Endothelial cell of umbilical vein (primary cell): ENCODE measurements around the gene HOOK2. TPM values are rescaled to one million over a fixed set of nuclear protein-coding genes. Genes with fewer than 3 reads are reported as not detected.

Source experiments
- BruUV-seq: library from RNA; stranded (reverse); fragments of 400-500 nt; replicated peaks from 2 replicates; lab custom pipeline; 2021; lab: Mats Ljungman, UMichigan
- CTCF ChIA-PET: fragments of 300-600, 350-600 bp; sonication (Branson Sonifier 250); formaldehyde crosslinking; loops from one replicate; lab custom pipeline; 2021; ENCODE audit warnings: antibody characterized with exemption, inconsistent platforms; lab: Charles Lee
- POLR2A ChIA-PET: fragments of 300-600, 350-600 bp; sonication (Branson Sonifier 250); formaldehyde crosslinking; loops from one replicate; lab custom pipeline; 2021; ENCODE audit warnings: antibody characterized with exemption, inconsistent platforms; lab: Charles Lee
- DNase-seq: peaks from one replicate; pipeline ENCODE4 v3.0.0-alpha.2; 2011; ENCODE audit warnings: low read depth, low spot score
- FAIRE-seq: peaks from 2 replicates; lab custom pipeline; 2011; peaks lifted over from hg19 to GRCh38; lab: Jason Lieb, UNC
- H2AFZ ChIP-seq: 2 replicates; pipeline ENCODE4 v1.6.0; 2012; ENCODE audit warnings: low read depth, low read length, control low read depth, inconsistent platforms
- H3K27ac ChIP-seq: 2 replicates; pipeline ENCODE4 v1.5.1; 2011; ENCODE audit warnings: low read depth, mild to moderate bottlenecking, control low read depth, low read length, moderate library complexity; ENCODE audit not compliant: insufficient read depth
- H3K27me3 ChIP-seq, 2 experiments: 2 replicates each; pipeline versions ENCODE4 v1.6.0 to v1.6.1; 2011; ENCODE audit warnings: low read length in 2 of 2, mixed read lengths in 1 of 2; ENCODE audit not compliant: control insufficient read depth in 2 of 2, insufficient read depth in 2 of 2
- H3K36me3 ChIP-seq, 2 experiments: 2 replicates in 1 of 2; 3 replicates in 1 of 2; pipeline ENCODE4 v1.5.1; 2011; ENCODE audit warnings: low read length in 2 of 2, mild to moderate bottlenecking in 1 of 2, moderate library complexity in 1 of 2; ENCODE audit not compliant: control insufficient read depth in 2 of 2, insufficient read depth in 2 of 2; ENCODE audit errors: extremely low read depth in 1 of 2
- H3K4me1 ChIP-seq: 3 replicates; pipeline ENCODE4 v1.5.1; 2011; ENCODE audit warnings: mild to moderate bottlenecking, low read length; ENCODE audit not compliant: control insufficient read depth, insufficient read depth; ENCODE audit errors: extremely low read depth
- H3K4me2 ChIP-seq: 2 replicates; pipeline ENCODE4 v1.6.1; 2011; ENCODE audit warnings: low read length, control low read depth, mixed read lengths; ENCODE audit not compliant: insufficient read depth
- H3K4me3 ChIP-seq, 3 experiments: fragments of 200-600 bp in 1 of 3; sonication (generic), shearing (Covaris generic) in 1 of 3; replicated peaks in 1 of 3; 2 replicates each; pipeline ENCODE4 v1.5.1; 2011 to 2016; ENCODE audit warnings: control low read depth in 3 of 3, low read length in 3 of 3, mild to moderate bottlenecking in 2 of 3, inconsistent platforms in 1 of 3, low read depth in 1 of 3, moderate library complexity in 1 of 3; ENCODE audit not compliant: insufficient read depth in 1 of 3
- H3K79me2 ChIP-seq: 2 replicates; pipeline ENCODE4 v1.6.0; 2012; ENCODE audit warnings: low read length, inconsistent platforms; ENCODE audit not compliant: control insufficient read depth, insufficient read depth
- H3K9ac ChIP-seq: replicated peaks from 2 replicates; pipeline ENCODE3; 2011; ENCODE audit warnings: low read length, control low read depth; ENCODE audit not compliant: insufficient read depth; ENCODE audit errors: extremely low read depth
- H3K9me1 ChIP-seq: replicated peaks from 3 replicates; pipeline ENCODE4 v1.6.0; 2011; ENCODE audit warnings: mild to moderate bottlenecking, low read length; ENCODE audit not compliant: control insufficient read depth, insufficient read depth; ENCODE audit errors: extremely low read depth
- H3K9me3 ChIP-seq: replicated peaks from 2 replicates; pipeline ENCODE4 v1.5.1; 2012; ENCODE audit warnings: low read length, inconsistent platforms; ENCODE audit not compliant: control insufficient read depth, insufficient read depth
- H4K20me1 ChIP-seq: replicated peaks from 2 replicates; pipeline ENCODE3; 2011; ENCODE audit warnings: mild to moderate bottlenecking, low read length; ENCODE audit not compliant: control insufficient read depth, insufficient read depth; ENCODE audit errors: extremely low read depth
- CTCF ChIP-seq, 2 donors: IDR thresholded peaks; 1 replicate in 1 of 2; 2 replicates in 1 of 2; pipeline ENCODE4 v1.5.1; 2011; ENCODE audit warnings: low read length in 2 of 2, mild to moderate bottlenecking in 2 of 2, moderate library complexity in 2 of 2, control low read depth in 1 of 2, inconsistent platforms in 1 of 2, low read depth in 1 of 2; ENCODE audit not compliant: insufficient read depth in 1 of 2; ENCODE audit errors: extremely low read depth in 1 of 2
- EZH2 ChIP-seq: IDR thresholded peaks from 2 replicates; pipeline ENCODE4 v1.6.1; 2012; ENCODE audit warnings: borderline replicate concordance, low read depth, mild to moderate bottlenecking, moderate library complexity, low read length, inconsistent platforms; ENCODE audit not compliant: severe bottlenecking
- FOS ChIP-seq: IDR thresholded peaks from 2 replicates; pipeline ENCODE4 v1.6.1; 2011; ENCODE audit warnings: mild to moderate bottlenecking, low read length, moderate library complexity, borderline replicate concordance; ENCODE audit not compliant: insufficient read depth
- GATA2 ChIP-seq: IDR thresholded peaks from 2 replicates; pipeline ENCODE4 v1.7.0; 2011; ENCODE audit warnings: low read depth, mild to moderate bottlenecking, moderate library complexity, mixed read lengths, low read length; ENCODE audit not compliant: insufficient read length, insufficient read depth
- JUN ChIP-seq: IDR thresholded peaks from 2 replicates; pipeline ENCODE4 v1.6.1; 2011; ENCODE audit warnings: borderline replicate concordance, low read depth; ENCODE audit not compliant: insufficient read length, insufficient read depth
- MAX ChIP-seq: IDR thresholded peaks from 2 replicates; pipeline ENCODE4 v1.6.1; 2011; ENCODE audit not compliant: insufficient read depth, insufficient read length
- POLR2A ChIP-seq: IDR thresholded peaks from 2 replicates; pipeline ENCODE4 v1.6.1; 2012; ENCODE audit warnings: low read depth, mild to moderate bottlenecking, control low read depth, low read length
- POLR2AphosphoS5 ChIP-seq: IDR thresholded peaks from 2 replicates; pipeline ENCODE4 v1.6.1; 2012; ENCODE audit warnings: low read depth, mild to moderate bottlenecking, control low read depth, low read length, moderate library complexity; ENCODE audit not compliant: insufficient read depth
- dilution Hi-C: fragments of 300-500 bp; cut with MboI; formaldehyde crosslinking; loops from one replicate; pipeline ENCODE4 v1.15.0; 2019; ENCODE audit warnings: low sequenced_read_pairs; ENCODE audit not compliant: extremely low pct_ligation_motif_present
- intact Hi-C: fragments of 100-400 bp; cut with micrococcal nuclease; formaldehyde crosslinking; loops from one replicate; pipeline ENCODE4 v1.10.0; 2022
- polyA plus RNA-seq, 4 experiments: library from polyadenylated mRNA; depleted of rRNA in 3 of 4; stranded (reverse) in 3 of 4; unstranded in 1 of 4; fragments of >200 nt; gene quantifications; 2 replicates each; pipeline versions ENCODE4 v1.2.1 to v1.2.3, GENCODE V29; 2011 to 2012; ENCODE audit warnings: missing spikeins in 1 of 4
- total RNA-seq: library from RNA; stranded (reverse); gene quantifications from 2 replicates; pipeline ENCODE4 v1.2.3, GENCODE V29; 2021

The HOOK2 gene
- total and polyA plus RNA-seq, 2 donors (not counting 3 experiments of a cell fraction or from before 2014, with no cell fraction given) = 8.0 to 17.3 TPM

- no TSS peak for BruUV-seq
- TF ChIP-seq JUN (no peak), FOS (no peak), MAX (no peak), CTCF (IDR thresholded peaks at IDR 0.05; ENCODE audit: extremely low read depth in 1 of 2, insufficient read depth in 1 of 2, low read depth in 1 of 2, low read length in 2 of 2) (peak in 1 of 2 donors; percentile 1), POLR2AphosphoS5 (peak; percentile 63), POLR2A (no peak), GATA2 (no peak), EZH2 (no peak)
- FAIRE-seq (peak; percentile 38), DNase-seq (peak; percentile 82)
- peaks cover 14% of the 10 kb centered on the region for H3K79me2 ChIP-seq
- no peaks in the 10 kb centered on the region for H3K9me3 ChIP-seq
- peak overlapping the region; percentile 12 for H2AFZ ChIP-seq
- ChIA-PET CTCF (interaction anchor here (0.9 to 4.7 kb wide), 5 partner anchors 11 to 28 kb away, joined by 3 to 48 read pairs (median 7); no protein-coding TSS in a partner anchor), POLR2A (interaction anchor here (1.1 to 1.4 kb wide), 2 partner anchors 11 to 28 kb away, joined by 3 to 4 read pairs; no protein-coding TSS in a partner anchor)
- peak overlapping the region; percentile 31 for H3K4me2 ChIP-seq
- peaks cover 30% of the 10 kb centered on the region for H3K4me1 ChIP-seq
- H3K27me3 ChIP-seq = no peaks in the 10 kb centered on the region
- peak overlapping the region; percentile 65 for H3K27ac ChIP-seq
- H4K20me1 ChIP-seq = no peaks in the 10 kb centered on the region
- H3K9me1 ChIP-seq = no peaks in the 10 kb centered on the region
- peak overlapping the region; percentile 66 for H3K9ac ChIP-seq
- H3K36me3 ChIP-seq = no peaks in the 10 kb centered on the region
- H3K4me3 ChIP-seq = no peak overlapping the region
- dilution Hi-C loops (no loop called here), intact Hi-C loops (loop anchor here (10.0 kb wide), 1 partner anchor 146 kb away; the partner anchor contains the start of genes CALR and FARSA)
Measured at GRCh38 chr19:12788682-12789097, 13.3 kb upstream of the HOOK2 start.
